SK-N-SH treated with all-trans-retinoic acid at 6 μM for 48 hours (cell line): Measurements from ENCODE around the gene SAMD4A.

ENCODE experiments used
- ATAC-seq: fragments of 200-7000 bp; cut with Tn5 transposase; 3 replicates; pipeline ENCODE4 v1.9.1; 2020; ENCODE audit warnings: mild to moderate bottlenecking, moderate library complexity
- ARNTL ChIP-seq: fragments of 450-650 bp; formaldehyde crosslinking; IDR thresholded peaks from 2 replicates; pipeline ENCODE4 v1.5.0; 2020; ENCODE audit warnings: low read depth, mild to moderate bottlenecking, moderate library complexity, borderline replicate concordance
- BACH2 ChIP-seq: fragments of 250-450 bp; sonication (Bioruptor Pico); IDR thresholded peaks from 2 replicates; pipeline ENCODE4 v1.9.0; 2021; ENCODE audit warnings: mild to moderate bottlenecking, borderline replicate concordance
- CREB5 ChIP-seq: fragments of 250-450 bp; sonication (Bioruptor Pico); IDR thresholded peaks from 2 replicates; pipeline ENCODE4 v1.5.1; 2020; ENCODE audit warnings: low read depth, mild to moderate bottlenecking, moderate library complexity
- CSDC2 ChIP-seq: fragments of 250-450 bp; sonication (Bioruptor Pico); IDR thresholded peaks from 2 replicates; pipeline ENCODE4 v1.5.0; 2020; ENCODE audit warnings: mild to moderate bottlenecking, moderate library complexity
- CSRNP3 ChIP-seq: fragments of 250-450 bp; sonication (Bioruptor Pico); IDR thresholded peaks from 2 replicates; pipeline ENCODE4 v1.5.1; 2021; ENCODE audit warnings: mild to moderate bottlenecking, moderate library complexity
- ESRRG ChIP-seq: fragments of 250-450 bp; sonication (Bioruptor Pico); IDR thresholded peaks from 2 replicates; pipeline ENCODE4 v1.6.1; 2021; ENCODE audit warnings: mild to moderate bottlenecking
- GLIS3 ChIP-seq: fragments of 250-450 bp; sonication (Bioruptor Pico); IDR thresholded peaks from 2 replicates; pipeline ENCODE4 v1.5.0; 2020; ENCODE audit warnings: mild to moderate bottlenecking, moderate library complexity
- ISL1 ChIP-seq: fragments of 250-450 bp; sonication (Bioruptor Pico); IDR thresholded peaks from 2 replicates; pipeline ENCODE4 v2.1.2; 2022; ENCODE audit warnings: mild to moderate bottlenecking, moderate library complexity
- OSR1 ChIP-seq: fragments of 250-450 bp; sonication (Bioruptor Pico); IDR thresholded peaks from 2 replicates; pipeline ENCODE4 v1.8.0; 2022; ENCODE audit warnings: moderate library complexity, mild to moderate bottlenecking, inconsistent platforms
- PATZ1 ChIP-seq: fragments of 250-450 bp; sonication (Bioruptor Pico); IDR thresholded peaks from 2 replicates; pipeline ENCODE4 v1.8.0; 2020; ENCODE audit warnings: mild to moderate bottlenecking, moderate library complexity, borderline replicate concordance
- POU6F1 ChIP-seq: fragments of 250-450 bp; sonication (Bioruptor Pico); IDR thresholded peaks from 2 replicates; pipeline ENCODE4 v1.8.0; 2021; ENCODE audit warnings: low read depth, mild to moderate bottlenecking, moderate library complexity, borderline replicate concordance
- PPARA ChIP-seq: fragments of 250-450 bp; sonication (Bioruptor Pico); IDR thresholded peaks from 2 replicates; pipeline ENCODE4 v1.5.0; 2020; ENCODE audit warnings: mild to moderate bottlenecking, borderline replicate concordance
- RARB ChIP-seq: fragments of 250-450 bp; sonication (Bioruptor Pico); IDR thresholded peaks from 2 replicates; pipeline ENCODE4 v1.8.0; 2021; ENCODE audit warnings: mild to moderate bottlenecking, moderate library complexity
- SNAI2 ChIP-seq: fragments of 250-450 bp; sonication (Bioruptor Pico); IDR thresholded peaks from 2 replicates; pipeline ENCODE4 v1.5.0; 2020; ENCODE audit warnings: mild to moderate bottlenecking, moderate library complexity
- TOX ChIP-seq: fragments of 250-450 bp; sonication (Bioruptor Pico); IDR thresholded peaks from 2 replicates; pipeline ENCODE4 v1.8.0; 2021; ENCODE audit warnings: mild to moderate bottlenecking, moderate library complexity, borderline replicate concordance
- TSHZ2 ChIP-seq: fragments of 250-450 bp; sonication (Bioruptor Pico); IDR thresholded peaks from 2 replicates; pipeline ENCODE4 v1.5.0; 2020; ENCODE audit warnings: mild to moderate bottlenecking, moderate library complexity
- ZC3H10 ChIP-seq: fragments of 250-450 bp; sonication (Bioruptor Pico); IDR thresholded peaks from 2 replicates; pipeline ENCODE4 v1.5.1; 2021; ENCODE audit warnings: mild to moderate bottlenecking, moderate library complexity
- ZFP3 ChIP-seq: fragments of 250-450 bp; sonication (Bioruptor Pico); IDR thresholded peaks from 2 replicates; pipeline ENCODE4 v1.5.0; 2020; ENCODE audit warnings: mild to moderate bottlenecking, moderate library complexity
- ZFP30 ChIP-seq: fragments of 450-650 bp; formaldehyde crosslinking; IDR thresholded peaks from 2 replicates; pipeline ENCODE4 v1.5.0; 2022; ENCODE audit warnings: mild to moderate bottlenecking, moderate library complexity
- ZNF565 ChIP-seq: fragments of 450-650 bp; formaldehyde crosslinking; conservative IDR thresholded peaks from 2 replicates; pipeline ENCODE4 v1.5.0; 2020; ENCODE audit warnings: low read depth, mild to moderate bottlenecking, moderate library complexity
- ZNF70 ChIP-seq: fragments of 450-650 bp; formaldehyde crosslinking; IDR thresholded peaks from 2 replicates; pipeline ENCODE4 v1.5.0; 2020; ENCODE audit warnings: mild to moderate bottlenecking, moderate library complexity
- ZNF8 ChIP-seq: fragments of 450-650 bp; formaldehyde crosslinking; IDR thresholded peaks from 2 replicates; pipeline ENCODE4 v1.5.0; 2020; ENCODE audit warnings: mild to moderate bottlenecking, moderate library complexity

SAMD4A gene

GRCh38 chr14:54535646-54536045, 31.3 kb upstream of the SAMD4A start:
- no peak for TF ChIP-seq POU6F1 (CRISPR knock-in tag)
- no peak for TF ChIP-seq ESRRG
- no peak for TF ChIP-seq OSR1
- TF ChIP-seq TOX (CRISPR knock-in tag) = no peak
- no peak for TF ChIP-seq PATZ1 (CRISPR knock-in tag)
- TF ChIP-seq TSHZ2 = no peak
- no peak for TF ChIP-seq ZFP3
- TF ChIP-seq CSRNP3 (CRISPR knock-in tag) = no peak
- TF ChIP-seq GLIS3 (CRISPR knock-in tag) = no peak
- TF ChIP-seq ZNF8 = no peak
- TF ChIP-seq CREB5 (CRISPR knock-in tag) = no peak
- no peak for TF ChIP-seq ISL1
- TF ChIP-seq ZFP30 = no peak
- no peak for TF ChIP-seq PPARA
- no peak for TF ChIP-seq ZC3H10 (CRISPR knock-in tag)
- TF ChIP-seq BACH2 (CRISPR knock-in tag) = no peak
- no peak for TF ChIP-seq ZNF70 (CRISPR knock-in tag)
- no peak for ATAC-seq

- no peak for TF ChIP-seq GLIS3 (CRISPR knock-in tag)
- no peak for TF ChIP-seq TSHZ2
- TF ChIP-seq ESRRG = no peak
- TF ChIP-seq PATZ1 (CRISPR knock-in tag) = no peak
- no peak for TF ChIP-seq ZNF565 (CRISPR knock-in tag)
- TF ChIP-seq ISL1 = no peak
- TF ChIP-seq RARB (CRISPR knock-in tag) = no peak
- no peak for TF ChIP-seq CREB5 (CRISPR knock-in tag)
- TF ChIP-seq ZNF8 = no peak
- TF ChIP-seq SNAI2 (CRISPR knock-in tag) = no peak
- no peak for TF ChIP-seq ARNTL (CRISPR knock-in tag)
- TF ChIP-seq ZFP3 = no peak
- no peak for TF ChIP-seq PPARA
- no peak for TF ChIP-seq ZC3H10 (CRISPR knock-in tag)
- no peak for TF ChIP-seq CSDC2 (CRISPR knock-in tag)
- TF ChIP-seq BACH2 (CRISPR knock-in tag) = no peak
- TF ChIP-seq TOX (CRISPR knock-in tag) = no peak
- no peak for TF ChIP-seq OSR1
- TF ChIP-seq, all 23 proteins: peak for 0
- ATAC-seq = no peak
Measured at GRCh38 chr14:54537651-54538050, 29.3 kb upstream of the SAMD4A start.
